Measurements from ENCODE around the gene CCL14. TPM values are rescaled to one million over a fixed set of nuclear protein-coding genes. Genes with fewer than 3 reads are reported as not detected.
"Not testable (repeated sequence)": the region's sequence is repeated elsewhere in the genome, so short reads cannot be mapped to it uniquely, and the experiment has no call there.

CCL14 gene
- total RNA-seq, 4 donors from 2014 or later = 6.5 to 57.5 (median 38.0) TPM

DNA sequence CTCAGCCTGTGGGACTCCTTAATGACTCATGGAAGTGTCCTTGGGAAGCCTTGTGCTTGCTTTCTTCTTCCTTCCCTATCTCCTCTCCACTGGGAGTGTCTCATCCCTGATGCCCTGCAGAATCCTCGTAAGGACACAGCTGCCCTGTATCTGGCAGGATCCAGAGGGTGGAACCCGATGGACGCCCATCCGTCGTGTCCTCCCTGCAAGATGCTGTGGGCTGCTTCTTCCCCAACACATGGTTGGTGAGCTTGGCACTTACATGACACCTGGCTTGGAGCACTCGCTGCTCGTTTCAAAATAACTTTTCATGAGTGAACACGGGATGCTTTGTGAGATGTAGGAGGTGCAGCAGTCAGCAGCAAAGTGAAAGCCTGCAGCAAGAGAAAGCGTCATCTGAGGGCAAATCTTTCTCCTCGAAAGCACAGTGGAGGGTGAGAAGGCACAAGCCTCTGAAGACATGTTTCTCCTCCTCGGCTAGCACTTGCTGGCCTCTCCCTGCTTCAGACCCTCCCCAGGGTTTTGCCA, 11.6 kb upstream of the CCL14 start:
- no peak for ATAC-seq
- peaks cover 13% of the 10 kb centered on the region for H3K27me3 ChIP-seq
- TF ChIP-seq EP300 (IDR thresholded peaks at IDR 0.05) (no peak), POLR2A (IDR thresholded peaks at IDR 0.05) (no peak), POLR2AphosphoS5 (IDR thresholded peaks at IDR 0.05) (no peak)
- TF ChIP-seq, protein P1, sequence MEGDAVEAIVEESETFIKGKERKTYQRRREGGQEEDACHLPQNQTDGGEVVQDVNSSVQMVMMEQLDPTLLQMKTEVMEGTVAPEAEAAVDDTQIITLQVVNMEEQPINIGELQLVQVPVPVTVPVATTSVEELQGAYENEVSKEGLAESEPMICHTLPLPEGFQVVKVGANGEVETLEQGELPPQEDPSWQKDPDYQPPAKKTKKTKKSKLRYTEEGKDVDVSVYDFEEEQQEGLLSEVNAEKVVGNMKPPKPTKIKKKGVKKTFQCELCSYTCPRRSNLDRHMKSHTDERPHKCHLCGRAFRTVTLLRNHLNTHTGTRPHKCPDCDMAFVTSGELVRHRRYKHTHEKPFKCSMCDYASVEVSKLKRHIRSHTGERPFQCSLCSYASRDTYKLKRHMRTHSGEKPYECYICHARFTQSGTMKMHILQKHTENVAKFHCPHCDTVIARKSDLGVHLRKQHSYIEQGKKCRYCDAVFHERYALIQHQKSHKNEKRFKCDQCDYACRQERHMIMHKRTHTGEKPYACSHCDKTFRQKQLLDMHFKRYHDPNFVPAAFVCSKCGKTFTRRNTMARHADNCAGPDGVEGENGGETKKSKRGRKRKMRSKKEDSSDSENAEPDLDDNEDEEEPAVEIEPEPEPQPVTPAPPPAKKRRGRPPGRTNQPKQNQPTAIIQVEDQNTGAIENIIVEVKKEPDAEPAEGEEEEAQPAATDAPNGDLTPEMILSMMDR (IDR thresholded peaks at IDR 0.05) = no peak
- 58 to 86% methylated on average over 2 to 11 of the region's 11 CpGs for WGBS, 2 donors (ENCODE audit: low coverage in 1 of 2)
- no peaks in the 10 kb centered on the region for H3K36me3 ChIP-seq
- H3K27ac ChIP-seq = no peak overlapping the region
- H3K9me3 ChIP-seq = no peaks in the 10 kb centered on the region
- no peaks in the 10 kb centered on the region for H3K4me1 ChIP-seq
- no peak overlapping the region for H3K4me3 ChIP-seq

DNA sequence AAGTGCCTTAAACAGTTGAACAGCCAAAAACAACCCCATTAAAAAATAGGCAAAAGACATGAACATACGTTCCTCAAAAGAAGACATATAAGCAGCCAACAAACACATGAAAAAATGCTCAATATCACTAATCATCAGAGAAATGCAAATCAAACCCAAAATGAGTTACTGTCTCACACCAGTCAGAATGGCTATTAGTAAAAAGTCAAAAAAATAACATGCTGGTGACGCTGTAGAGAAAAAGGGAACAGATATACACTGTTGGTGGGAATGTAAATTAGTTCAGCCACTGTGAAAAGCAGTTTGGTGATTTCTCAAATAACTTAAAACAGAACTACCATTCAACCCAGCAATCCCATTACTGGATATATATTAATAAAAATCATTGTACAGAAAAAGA, 8.8 kb upstream of the CCL14 start:
- not testable (repeated sequence) for H3K36me3 ChIP-seq, H3K9me3 ChIP-seq, H3K27ac ChIP-seq, ATAC-seq, H3K4me3 ChIP-seq, H3K4me1 ChIP-seq
- peaks cover 19% of the 10 kb centered on the region for H3K27me3 ChIP-seq
- WGBS, 2 donors (ENCODE audit: low coverage in 1 of 2) = 73 to 82% methylated on average over 2 of the region's 2 CpGs

DNA sequence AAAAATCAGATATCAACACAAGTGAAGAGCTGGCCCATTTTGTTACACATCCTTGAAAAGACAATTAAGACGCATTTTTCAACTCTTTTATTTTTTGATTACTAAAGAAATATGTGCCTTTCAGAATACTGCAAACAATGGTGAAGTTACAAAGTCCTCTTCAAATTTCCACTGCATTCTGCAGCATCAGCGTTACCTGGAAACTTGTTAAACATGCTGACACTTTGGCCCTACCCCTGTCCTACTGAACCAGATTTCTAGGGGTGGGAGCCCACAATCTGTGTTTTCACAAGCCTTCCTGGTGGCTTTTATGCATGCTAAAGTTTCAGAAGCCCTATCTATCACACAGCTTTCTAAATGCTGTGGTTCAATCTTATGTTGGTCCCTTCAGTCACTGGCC, 4.5 kb upstream of the CCL14 start:
- peaks cover 0 to 6% (median 0%) of the 10 kb centered on the region in 3 donors for H3K4me1 ChIP-seq
- H3K9me3 ChIP-seq = peaks cover 0 to 14% (median 0%) of the 10 kb centered on the region in 3 donors
- no peak overlapping the region for H3K4me3 ChIP-seq
- 48 to 81% methylated on average over 2 of the region's 2 CpGs for WGBS, 2 donors (ENCODE audit: low coverage in 1 of 2)
- no peak for TF ChIP-seq POLR2AphosphoS5 (IDR thresholded peaks at IDR 0.05)
- TF ChIP-seq EP300 (IDR thresholded peaks at IDR 0.05) = no peak
- TF ChIP-seq, protein P1 (IDR thresholded peaks at IDR 0.05) = no peak
- TF ChIP-seq POLR2A (IDR thresholded peaks at IDR 0.05) = no peak
- no peak overlapping the region for H3K27ac ChIP-seq
- ATAC-seq = no peak
- H3K27me3 ChIP-seq = peaks cover 7% of the 10 kb centered on the region
- no peaks in the 10 kb centered on the region for H3K36me3 ChIP-seq

GRCh38 chr17:35988164-35988563, 1.6 kb upstream of the CCL14 start:
- no peak overlapping the region for H3K27ac ChIP-seq
- peaks cover 0 to 6% (median 0%) of the 10 kb centered on the region in 3 donors for H3K4me1 ChIP-seq
- H3K36me3 ChIP-seq = no peaks in the 10 kb centered on the region

DNA sequence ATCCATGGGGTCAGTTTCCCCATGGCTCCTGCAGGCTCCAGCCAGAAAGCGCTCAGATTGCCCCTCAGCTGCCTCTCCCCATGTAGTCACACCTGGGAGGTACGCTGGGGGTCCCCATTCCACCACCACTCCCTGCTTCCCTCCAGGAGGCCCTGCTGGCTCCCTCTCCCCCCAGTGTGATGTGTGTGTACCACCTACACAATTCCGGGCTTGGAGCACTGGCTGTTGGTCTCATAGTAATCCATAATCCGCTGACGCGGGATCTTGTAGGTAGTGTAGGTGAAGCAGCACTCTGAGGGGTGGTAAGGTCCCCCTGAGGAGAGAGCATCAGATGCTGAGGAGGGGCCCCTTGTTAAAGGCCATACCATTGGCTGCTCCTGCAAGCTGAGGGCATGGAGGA, 2.4 kb downstream of the CCL14 start:
- TF ChIP-seq, protein P1 (IDR thresholded peaks at IDR 0.05) = no peak
- no peak for ATAC-seq
- Histone ChIP-seq H3K4me3 (peak overlapping the region in 1 of 2 donors; percentile 38), H3K36me3 (no peaks in the 10 kb centered on the region), H3K27me3 (peaks cover 4% of the 10 kb centered on the region), H3K9me3 (peaks cover 0 to 8% (median 0%) of the 10 kb centered on the region in 3 donors), H3K4me1 (peaks cover 0 to 6% (median 0%) of the 10 kb centered on the region in 3 donors), H3K27ac (no peak overlapping the region)
- WGBS, 2 donors (ENCODE audit: low coverage in 1 of 2) = 93% methylated on average over 6 of the region's 6 CpGs; no CpG with 5 or more reads in 1 of the 2 donors

More at GRCh38 chr17:35988164-35988563, 1.6 kb upstream of the CCL14 start:
- peaks cover 0 to 14% (median 0%) of the 10 kb centered on the region in 3 donors for H3K9me3 ChIP-seq
- no peak for TF ChIP-seq EP300 (IDR thresholded peaks at IDR 0.05)
- no peak for TF ChIP-seq POLR2A (IDR thresholded peaks at IDR 0.05)
- TF ChIP-seq, protein P1 (IDR thresholded peaks at IDR 0.05) = no peak
- TF ChIP-seq POLR2AphosphoS5 (IDR thresholded peaks at IDR 0.05) = no peak
- ATAC-seq = no peak
- peaks cover 7% of the 10 kb centered on the region for H3K27me3 ChIP-seq
- H3K4me3 ChIP-seq = no peak overlapping the region

Data from gastroesophageal sphincter (tissue), 4 donors.